ENCODE data around the gene CATSPER3. TPM values are rescaled to one million over a fixed set of nuclear protein-coding genes. Genes with fewer than 3 reads are reported as not detected.
A peak's percentile ranks its signal among the peaks of the same experiment; 100 is the strongest.

CATSPER3 gene
- total and polyA plus RNA-seq, 2 of the 13 experiments (the other 11 are each of a cell fraction or from before 2014, with no cell fraction given), result 0.33 to 0.37 TPM

DNA sequence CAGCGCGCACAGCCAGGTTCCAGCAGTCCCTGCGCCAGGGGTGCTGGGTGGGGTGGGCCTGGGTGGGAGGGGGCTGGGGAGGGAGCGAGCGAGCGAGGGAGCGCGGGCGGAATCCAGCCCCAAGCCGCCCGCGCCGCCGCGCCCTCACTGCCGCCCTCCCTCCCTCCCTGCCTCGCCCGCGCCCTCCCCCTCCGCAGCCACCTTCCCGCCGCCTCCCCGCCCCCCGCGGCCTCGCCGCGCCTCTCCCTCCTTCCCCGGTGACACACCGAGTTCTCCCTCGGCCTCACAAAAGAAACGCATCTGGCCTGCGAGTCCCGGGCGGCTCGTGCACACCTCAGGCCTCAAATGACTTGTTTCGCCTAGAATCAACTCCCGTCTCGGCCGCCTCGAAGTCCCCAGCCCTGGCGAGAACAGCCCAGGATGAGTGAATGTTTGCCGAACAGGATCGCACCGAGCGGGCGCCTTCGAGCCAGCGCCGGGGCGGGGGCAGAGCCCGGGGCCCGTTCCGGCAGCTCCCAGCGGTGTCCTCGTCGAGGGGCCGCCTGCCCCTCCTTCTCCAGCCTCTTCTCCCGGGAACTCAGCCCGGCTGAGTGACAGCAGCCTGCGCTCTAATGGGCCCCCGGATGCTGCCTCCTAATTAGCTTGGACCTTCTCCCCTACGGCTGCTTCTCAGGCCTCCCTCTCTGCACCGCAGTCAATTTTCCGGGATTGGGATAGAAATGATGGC lies 66.7 kb downstream of the CATSPER3 start (continued):
- TF ChIP-seq, protein P1, sequence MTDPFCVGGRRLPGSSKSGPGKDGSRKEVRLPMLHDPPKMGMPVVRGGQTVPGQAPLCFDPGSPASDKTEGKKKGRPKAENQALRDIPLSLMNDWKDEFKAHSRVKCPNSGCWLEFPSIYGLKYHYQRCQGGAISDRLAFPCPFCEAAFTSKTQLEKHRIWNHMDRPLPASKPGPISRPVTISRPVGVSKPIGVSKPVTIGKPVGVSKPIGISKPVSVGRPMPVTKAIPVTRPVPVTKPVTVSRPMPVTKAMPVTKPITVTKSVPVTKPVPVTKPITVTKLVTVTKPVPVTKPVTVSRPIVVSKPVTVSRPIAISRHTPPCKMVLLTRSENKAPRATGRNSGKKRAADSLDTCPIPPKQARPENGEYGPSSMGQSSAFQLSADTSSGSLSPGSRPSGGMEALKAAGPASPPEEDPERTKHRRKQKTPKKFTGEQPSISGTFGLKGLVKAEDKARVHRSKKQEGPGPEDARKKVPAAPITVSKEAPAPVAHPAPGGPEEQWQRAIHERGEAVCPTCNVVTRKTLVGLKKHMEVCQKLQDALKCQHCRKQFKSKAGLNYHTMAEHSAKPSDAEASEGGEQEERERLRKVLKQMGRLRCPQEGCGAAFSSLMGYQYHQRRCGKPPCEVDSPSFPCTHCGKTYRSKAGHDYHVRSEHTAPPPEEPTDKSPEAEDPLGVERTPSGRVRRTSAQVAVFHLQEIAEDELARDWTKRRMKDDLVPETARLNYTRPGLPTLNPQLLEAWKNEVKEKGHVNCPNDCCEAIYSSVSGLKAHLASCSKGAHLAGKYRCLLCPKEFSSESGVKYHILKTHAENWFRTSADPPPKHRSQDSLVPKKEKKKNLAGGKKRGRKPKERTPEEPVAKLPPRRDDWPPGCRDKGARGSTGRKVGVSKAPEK (CRISPR knock-in tag; IDR thresholded peaks at IDR 0.05; ENCODE audit: borderline replicate concordance), result peak; percentile 82
- TF ChIP-seq ARHGAP35 (CRISPR knock-in tag; IDR thresholded peaks at IDR 0.05; ENCODE audit: borderline replicate concordance) (peak; percentile 54; the same call in 1 of the 2 replicates), ZNF275 (CRISPR knock-in tag; IDR thresholded peaks at IDR 0.05; ENCODE audit: borderline replicate concordance) (no peak), TAF1 (CRISPR knock-in tag; IDR thresholded peaks at IDR 0.05) (peak; percentile 65), RBAK (CRISPR knock-in tag; IDR thresholded peaks at IDR 0.05) (no peak), ETV5 (CRISPR knock-in tag; IDR thresholded peaks at IDR 0.05; ENCODE audit: borderline replicate concordance) (peak; percentile 8; the same call in 1 of the 2 replicates), MAF1 (CRISPR knock-in tag; IDR thresholded peaks at IDR 0.05; ENCODE audit: borderline replicate concordance) (no peak), SAP130 (CRISPR knock-in tag; IDR thresholded peaks at IDR 0.05; ENCODE audit: low read depth) (peak; percentile 47; the same call in 1 of the 2 replicates), ZNF678 (CRISPR knock-in tag; IDR thresholded peaks at IDR 0.05) (no peak), HDAC2 (CRISPR knock-in tag; IDR thresholded peaks at IDR 0.05) (no peak), ZNF749 (CRISPR knock-in tag; IDR thresholded peaks at IDR 0.05; ENCODE audit: borderline replicate concordance) (peak; percentile 39; the same call in 1 of the 2 replicates), ARNT2 (CRISPR knock-in tag; IDR thresholded peaks at IDR 0.05; ENCODE audit: low read depth) (0 out of 2 replicates have a peak, but pooled peaks have one; percentile 49)
- TF ChIP-seq, protein P2, sequence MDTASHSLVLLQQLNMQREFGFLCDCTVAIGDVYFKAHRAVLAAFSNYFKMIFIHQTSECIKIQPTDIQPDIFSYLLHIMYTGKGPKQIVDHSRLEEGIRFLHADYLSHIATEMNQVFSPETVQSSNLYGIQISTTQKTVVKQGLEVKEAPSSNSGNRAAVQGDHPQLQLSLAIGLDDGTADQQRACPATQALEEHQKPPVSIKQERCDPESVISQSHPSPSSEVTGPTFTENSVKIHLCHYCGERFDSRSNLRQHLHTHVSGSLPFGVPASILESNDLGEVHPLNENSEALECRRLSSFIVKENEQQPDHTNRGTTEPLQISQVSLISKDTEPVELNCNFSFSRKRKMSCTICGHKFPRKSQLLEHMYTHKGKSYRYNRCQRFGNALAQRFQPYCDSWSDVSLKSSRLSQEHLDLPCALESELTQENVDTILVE (CRISPR knock-in tag; IDR thresholded peaks at IDR 0.05), result peak; percentile 72; the same call in 1 of the 2 replicates
- TF ChIP-seq, protein P3, sequence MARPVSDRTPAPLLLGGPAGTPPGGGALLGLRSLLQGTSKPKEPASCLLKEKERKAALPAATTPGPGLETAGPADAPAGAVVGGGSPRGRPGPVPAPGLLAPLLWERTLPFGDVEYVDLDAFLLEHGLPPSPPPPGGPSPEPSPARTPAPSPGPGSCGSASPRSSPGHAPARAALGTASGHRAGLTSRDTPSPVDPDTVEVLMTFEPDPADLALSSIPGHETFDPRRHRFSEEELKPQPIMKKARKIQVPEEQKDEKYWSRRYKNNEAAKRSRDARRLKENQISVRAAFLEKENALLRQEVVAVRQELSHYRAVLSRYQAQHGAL (CRISPR knock-in tag; IDR thresholded peaks at IDR 0.05; ENCODE audit: not compliant biosample characterization), result no peak
- TF ChIP-seq, protein P4, sequence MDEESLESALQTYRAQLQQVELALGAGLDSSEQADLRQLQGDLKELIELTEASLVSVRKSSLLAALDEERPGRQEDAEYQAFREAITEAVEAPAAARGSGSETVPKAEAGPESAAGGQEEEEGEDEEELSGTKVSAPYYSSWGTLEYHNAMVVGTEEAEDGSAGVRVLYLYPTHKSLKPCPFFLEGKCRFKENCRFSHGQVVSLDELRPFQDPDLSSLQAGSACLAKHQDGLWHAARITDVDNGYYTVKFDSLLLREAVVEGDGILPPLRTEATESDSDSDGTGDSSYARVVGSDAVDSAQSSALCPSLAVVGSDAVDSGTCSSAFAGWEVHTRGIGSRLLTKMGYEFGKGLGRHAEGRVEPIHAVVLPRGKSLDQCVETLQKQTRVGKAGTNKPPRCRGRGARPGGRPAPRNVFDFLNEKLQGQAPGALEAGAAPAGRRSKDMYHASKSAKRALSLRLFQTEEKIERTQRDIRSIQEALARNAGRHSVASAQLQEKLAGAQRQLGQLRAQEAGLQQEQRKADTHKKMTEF (CRISPR knock-in tag; IDR thresholded peaks at IDR 0.05), result peak; percentile 26; the same call in 1 of the 2 replicates
- TF ChIP-seq, protein P5, sequence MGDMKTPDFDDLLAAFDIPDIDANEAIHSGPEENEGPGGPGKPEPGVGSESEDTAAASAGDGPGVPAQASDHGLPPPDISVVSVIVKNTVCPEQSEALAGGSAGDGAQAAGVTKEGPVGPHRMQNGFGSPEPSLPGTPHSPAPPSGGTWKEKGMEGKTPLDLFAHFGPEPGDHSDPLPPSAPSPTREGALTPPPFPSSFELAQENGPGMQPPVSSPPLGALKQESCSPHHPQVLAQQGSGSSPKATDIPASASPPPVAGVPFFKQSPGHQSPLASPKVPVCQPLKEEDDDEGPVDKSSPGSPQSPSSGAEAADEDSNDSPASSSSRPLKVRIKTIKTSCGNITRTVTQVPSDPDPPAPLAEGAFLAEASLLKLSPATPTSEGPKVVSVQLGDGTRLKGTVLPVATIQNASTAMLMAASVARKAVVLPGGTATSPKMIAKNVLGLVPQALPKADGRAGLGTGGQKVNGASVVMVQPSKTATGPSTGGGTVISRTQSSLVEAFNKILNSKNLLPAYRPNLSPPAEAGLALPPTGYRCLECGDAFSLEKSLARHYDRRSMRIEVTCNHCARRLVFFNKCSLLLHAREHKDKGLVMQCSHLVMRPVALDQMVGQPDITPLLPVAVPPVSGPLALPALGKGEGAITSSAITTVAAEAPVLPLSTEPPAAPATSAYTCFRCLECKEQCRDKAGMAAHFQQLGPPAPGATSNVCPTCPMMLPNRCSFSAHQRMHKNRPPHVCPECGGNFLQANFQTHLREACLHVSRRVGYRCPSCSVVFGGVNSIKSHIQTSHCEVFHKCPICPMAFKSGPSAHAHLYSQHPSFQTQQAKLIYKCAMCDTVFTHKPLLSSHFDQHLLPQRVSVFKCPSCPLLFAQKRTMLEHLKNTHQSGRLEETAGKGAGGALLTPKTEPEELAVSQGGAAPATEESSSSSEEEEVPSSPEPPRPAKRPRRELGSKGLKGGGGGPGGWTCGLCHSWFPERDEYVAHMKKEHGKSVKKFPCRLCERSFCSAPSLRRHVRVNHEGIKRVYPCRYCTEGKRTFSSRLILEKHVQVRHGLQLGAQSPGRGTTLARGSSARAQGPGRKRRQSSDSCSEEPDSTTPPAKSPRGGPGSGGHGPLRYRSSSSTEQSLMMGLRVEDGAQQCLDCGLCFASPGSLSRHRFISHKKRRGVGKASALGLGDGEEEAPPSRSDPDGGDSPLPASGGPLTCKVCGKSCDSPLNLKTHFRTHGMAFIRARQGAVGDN (CRISPR knock-in tag; IDR thresholded peaks at IDR 0.05), result peak; percentile 87
